OCI-LY3 (cell line): ENCODE measurements around the gene KLHL10.

ENCODE experiments used
- CTCF ChIP-seq: fragments of 200-600, 300-600 bp; sonication (generic); IDR thresholded peaks from 2 replicates; pipeline ENCODE4 v1.5.1; 2014; ENCODE audit warnings: antibody characterized with exemption, low read length, low read depth
- EZH2phosphoT487 ChIP-seq: fragments of 200-600 bp; shearing (Covaris generic); IDR thresholded peaks from 2 replicates; pipeline ENCODE4 v1.6.1; 2018; ENCODE audit warnings: antibody characterized with exemption, mixed run types, low read depth

DNA sequence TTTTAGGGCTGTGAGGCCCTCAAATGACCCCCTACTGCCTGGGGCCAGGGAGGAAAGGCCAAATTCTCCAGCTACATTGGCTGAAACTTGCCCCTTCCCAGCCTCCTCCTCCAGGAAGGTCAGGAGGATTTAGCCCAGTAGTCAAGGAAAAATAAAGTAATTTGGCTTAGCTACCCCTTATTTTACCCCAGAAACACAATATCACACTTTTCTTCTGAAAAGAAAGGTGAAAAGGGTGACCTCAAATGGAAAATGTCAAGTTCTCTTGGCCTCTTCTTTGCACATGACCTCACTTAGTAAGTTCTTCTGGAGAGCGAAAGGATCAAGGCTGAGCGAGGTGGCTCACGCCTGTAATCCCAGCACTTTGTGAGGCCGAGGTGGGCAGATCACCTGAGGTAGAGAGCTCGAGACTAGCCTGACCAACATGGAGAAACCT lies 43.1 kb upstream of the KLHL10 start:
- no peak for TF ChIP-seq CTCF
- TF ChIP-seq EZH2phosphoT487: no peak
